Subcutaneous adipose tissue (tissue), 4 donors: ENCODE results near the gene PPDPF. TPM values are rescaled to one million over a fixed set of nuclear protein-coding genes. Genes with fewer than 3 reads are reported as not detected.

Experiments used
- CTCF ChIP-seq: fragments of 450-650 bp; IDR thresholded peaks from one replicate; pipeline ENCODE4 v1.5.1; 2016; ENCODE audit warnings: low read depth, mild to moderate bottlenecking, control low read depth, antibody characterized with exemption, moderate library complexity
- total RNA-seq, 4 donors: library from RNA; depleted of rRNA; stranded (reverse); fragments of >200 nt; gene quantifications; one replicate each; pipeline ENCODE4 v1.1.0, GENCODE V29; 2016

PPDPF gene
- total RNA-seq, 4 donors from 2014 or later, result 46.9 to 135 (median 63.2) TPM

- no peak for TF ChIP-seq CTCF
These were observed 36.3 kb upstream of the PPDPF start for GRCh38 chr20:63484236-63484635.

GRCh38 chr20:63484651-63485403, 35.7 kb upstream of the PPDPF start:
- TF ChIP-seq CTCF, result no peak

- no peak for TF ChIP-seq CTCF
These were observed 34.2 kb upstream of the PPDPF start for GRCh38 chr20:63486300-63486855.

- TF ChIP-seq CTCF, result no peak
These were observed 33.3 kb upstream of the PPDPF start for GRCh38 chr20:63487116-63487764.

- no peak for TF ChIP-seq CTCF
These were observed 32.8 kb upstream of the PPDPF start for GRCh38 chr20:63487781-63488241.

GRCh38 chr20:63488315-63489251, 32.0 kb upstream of the PPDPF start:
- TF ChIP-seq CTCF, result no peak
